Fibroblast of villous mesenchyme (primary cell): Measurements from ENCODE around the gene LGALS3. TPM values are rescaled to one million over a fixed set of nuclear protein-coding genes. Genes with fewer than 3 reads are reported as not detected.
"Not testable (repeated sequence)": the region's sequence is repeated elsewhere in the genome, so short reads cannot be mapped to it uniquely, and the experiment has no call there.

Experiments
- DNase-seq: peaks from one replicate; pipeline ENCODE4 v3.0.0-alpha.2; 2010; ENCODE audit warnings: low read depth
- H3K4me3 ChIP-seq: 2 replicates; pipeline ENCODE4 v1.5.1; 2011; ENCODE audit warnings: low read depth, mild to moderate bottlenecking, low read length
- CTCF ChIP-seq: IDR thresholded peaks from 2 replicates; pipeline ENCODE4 v1.5.1; 2012; ENCODE audit warnings: low read depth, mild to moderate bottlenecking, low read length; ENCODE audit not compliant: insufficient read depth
- total RNA-seq: library from RNA; depleted of rRNA; stranded (reverse); fragments of >200 nt; gene quantifications from 2 replicates; pipeline ENCODE4 v1.2.3, GENCODE V29; 2012

The LGALS3 gene
- 120 and 198 TPM in 2 replicates for total RNA-seq

GRCh38 chr14:55129086-55129427, at the start of gene LGALS3:
Gene LGALS3 (plus strand): TSS chr14:55129252. CDS start chr14:55137374, 8,122 bp downstream.
- DNase-seq: peak; percentile 69
- peak within 1 kb of the TSS; percentile 79 for H3K4me3 ChIP-seq
- TF ChIP-seq CTCF: no peak

DNA sequence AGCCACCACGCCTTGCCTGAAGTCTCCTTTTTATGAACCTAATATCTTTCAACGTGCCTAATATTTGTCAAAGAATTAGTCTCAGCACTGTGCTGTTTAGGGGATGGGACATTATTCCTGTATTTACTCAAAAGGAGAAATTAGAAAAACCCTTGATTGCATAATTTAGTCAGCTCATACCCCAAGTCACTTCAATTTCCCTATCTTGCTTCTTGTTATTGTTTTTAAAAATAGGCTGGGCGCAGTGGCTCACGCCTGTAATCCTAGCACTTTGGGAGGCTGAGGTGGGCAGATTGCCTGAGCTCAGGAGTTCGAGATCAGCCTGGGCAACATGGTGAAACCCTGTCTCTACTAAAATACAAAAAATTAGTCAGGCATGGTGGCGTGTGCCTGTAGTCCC, 49.1 kb upstream of the LGALS3 start:
- not testable (repeated sequence) for H3K4me3 ChIP-seq, DNase-seq

- TF ChIP-seq CTCF: no peak
- no peak for DNase-seq
- no peak overlapping the region for H3K4me3 ChIP-seq
These were observed 44.5 kb upstream of the LGALS3 start for GRCh38 chr14:55084401-55085059.

- no peak overlapping the region for H3K4me3 ChIP-seq
- TF ChIP-seq CTCF: no peak
- no peak for DNase-seq
These were observed 43.9 kb upstream of the LGALS3 start for GRCh38 chr14:55085060-55085660.

DNA sequence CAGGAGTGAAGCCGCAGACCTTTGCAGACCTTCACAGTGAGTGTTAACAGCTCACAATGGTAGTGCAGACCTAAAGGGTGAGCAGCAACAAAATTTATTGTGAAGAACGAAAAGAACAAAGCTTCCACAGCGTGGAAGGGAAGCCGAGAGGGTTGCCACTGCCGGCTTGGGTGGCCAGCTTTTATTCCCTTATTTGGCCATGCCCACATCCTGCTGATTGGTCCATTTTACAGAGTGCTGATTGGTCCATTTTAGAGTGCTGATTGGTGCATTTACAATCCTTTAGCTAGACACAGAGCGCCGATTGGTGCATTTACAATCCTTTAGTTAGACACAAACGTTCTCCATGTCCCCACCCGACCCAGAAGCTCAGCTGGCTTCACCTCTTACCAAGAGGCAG, 42.1 kb upstream of the LGALS3 start:
- no peak for DNase-seq
- TF ChIP-seq CTCF: no peak
- H3K4me3 ChIP-seq: no peak overlapping the region

GRCh38 chr14:55088356-55088755, 40.7 kb upstream of the LGALS3 start:
- DNase-seq: no peak
- H3K4me3 ChIP-seq: no peak overlapping the region
- no peak for TF ChIP-seq CTCF

GRCh38 chr14:55092341-55092740, 36.7 kb upstream of the LGALS3 start:
- DNase-seq: no peak
- no peak for TF ChIP-seq CTCF

More at GRCh38 chr14:55092341-55092740, 36.7 kb upstream of the LGALS3 start:
- no peak overlapping the region for H3K4me3 ChIP-seq
